ENCODE data around the gene HIPK3. TPM values are rescaled to one million over a fixed set of nuclear protein-coding genes. Genes with fewer than 3 reads are reported as not detected.

Gene HIPK3
- polyA plus RNA-seq, 3 donors = 42.9 to 51.8 (median 48.4) TPM

- DNase-seq (ENCODE audit: extremely low read depth in 1 of 11, low read depth in 9 of 11, low spot score in 4 of 11) = no peak
Observed at GRCh38 chr11:33377412-33378370, 120.5 kb downstream of the HIPK3 start.

GRCh38 chr11:33379947-33380346 lies 122.8 kb downstream of the HIPK3 start:
- DNase-seq (ENCODE audit: extremely low read depth in 1 of 11, low read depth in 9 of 11, low spot score in 4 of 11) = no peak

- DNase-seq (ENCODE audit: extremely low read depth in 1 of 11, low read depth in 9 of 11, low spot score in 4 of 11) = no peak
Observed at GRCh38 chr11:33383075-33383919, 126.1 kb downstream of the HIPK3 start.

- DNase-seq (ENCODE audit: extremely low read depth in 1 of 11, low read depth in 9 of 11, low spot score in 4 of 11) = no peak
Observed at GRCh38 chr11:33383920-33384209, 126.7 kb downstream of the HIPK3 start.

GRCh38 chr11:33384220-33384619 lies 127.0 kb downstream of the HIPK3 start:
- no peak for DNase-seq (ENCODE audit: extremely low read depth in 1 of 11, low read depth in 9 of 11, low spot score in 4 of 11)

GRCh38 chr11:33387581-33387980 lies 130.4 kb downstream of the HIPK3 start:
- no peak for DNase-seq (ENCODE audit: extremely low read depth in 1 of 11, low read depth in 9 of 11, low spot score in 4 of 11)

- no peak for DNase-seq (ENCODE audit: extremely low read depth in 1 of 11, low read depth in 9 of 11, low spot score in 4 of 11)
Observed at GRCh38 chr11:33387996-33388395, 130.8 kb downstream of the HIPK3 start.

GRCh38 chr11:33388793-33389525 lies 131.8 kb downstream of the HIPK3 start:
- no peak for DNase-seq (ENCODE audit: extremely low read depth in 1 of 11, low read depth in 9 of 11, low spot score in 4 of 11)

GRCh38 chr11:33389635-33390034 lies 132.5 kb downstream of the HIPK3 start:
- DNase-seq (ENCODE audit: extremely low read depth in 1 of 11, low read depth in 9 of 11, low spot score in 4 of 11) = no peak

GRCh38 chr11:33390944-33391892 lies 134.0 kb downstream of the HIPK3 start:
- no peak for DNase-seq (ENCODE audit: extremely low read depth in 1 of 11, low read depth in 9 of 11, low spot score in 4 of 11)

- DNase-seq (ENCODE audit: extremely low read depth in 1 of 11, low read depth in 9 of 11, low spot score in 4 of 11) = no peak
Observed at GRCh38 chr11:33391893-33392251, 134.7 kb downstream of the HIPK3 start.

- no peak for DNase-seq (ENCODE audit: extremely low read depth in 1 of 11, low read depth in 9 of 11, low spot score in 4 of 11)
Observed at GRCh38 chr11:33394431-33395109, 137.4 kb downstream of the HIPK3 start.

- DNase-seq (ENCODE audit: extremely low read depth in 1 of 11, low read depth in 9 of 11, low spot score in 4 of 11) = no peak
Observed at GRCh38 chr11:33396361-33396760, 139.2 kb downstream of the HIPK3 start.

GRCh38 chr11:33399421-33399820 lies 142.2 kb downstream of the HIPK3 start:
- no peak for DNase-seq (ENCODE audit: extremely low read depth in 1 of 11, low read depth in 9 of 11, low spot score in 4 of 11)

GRCh38 chr11:33402066-33402465 lies 144.9 kb downstream of the HIPK3 start:
- no peak for DNase-seq (ENCODE audit: extremely low read depth in 1 of 11, low read depth in 9 of 11, low spot score in 4 of 11)

GRCh38 chr11:33403344-33403743 lies 146.2 kb downstream of the HIPK3 start:
- DNase-seq (ENCODE audit: extremely low read depth in 1 of 11, low read depth in 9 of 11, low spot score in 4 of 11) = no peak

- DNase-seq (ENCODE audit: extremely low read depth in 1 of 11, low read depth in 9 of 11, low spot score in 4 of 11) = no peak
Observed at GRCh38 chr11:33405834-33406602, 148.8 kb downstream of the HIPK3 start.

Data from renal cortex interstitium (tissue), 11 donors.